ENCODE data around the gene ZNF277.
A peak's percentile ranks its signal among the peaks of the same experiment; 100 is the strongest.

ZNF277 gene

GRCh38 chr7:112257073-112257472, 50.6 kb downstream of the ZNF277 start:
- no peak for DNase-seq

- DNase-seq = no peak
These were observed 54.4 kb downstream of the ZNF277 start for GRCh38 chr7:112260911-112261310.

- DNase-seq = no peak
These were observed 55.5 kb downstream of the ZNF277 start for GRCh38 chr7:112262036-112262435.

GRCh38 chr7:112262855-112263487, 56.5 kb downstream of the ZNF277 start:
- no peak for DNase-seq

- DNase-seq = no peak
These were observed 57.0 kb downstream of the ZNF277 start for GRCh38 chr7:112263519-112263918.

- no peak for DNase-seq
These were observed 59.6 kb downstream of the ZNF277 start for GRCh38 chr7:112266141-112266540.

- DNase-seq = no peak
These were observed 60.2 kb downstream of the ZNF277 start for GRCh38 chr7:112266595-112267270.

- DNase-seq = no peak
These were observed 61.6 kb downstream of the ZNF277 start for GRCh38 chr7:112267944-112268691.

- no peak for DNase-seq
These were observed 64.7 kb downstream of the ZNF277 start for GRCh38 chr7:112271162-112271561.

GRCh38 chr7:112272921-112273561, 66.5 kb downstream of the ZNF277 start:
- no peak for DNase-seq

- no peak for DNase-seq
These were observed 72.5 kb downstream of the ZNF277 start for GRCh38 chr7:112279042-112279441.

GRCh38 chr7:112280267-112280666, 73.8 kb downstream of the ZNF277 start:
- no peak for DNase-seq

GRCh38 chr7:112282476-112283188, 76.1 kb downstream of the ZNF277 start:
- DNase-seq = no peak

GRCh38 chr7:112283382-112283910, 77.0 kb downstream of the ZNF277 start:
- no peak for DNase-seq

GRCh38 chr7:112286250-112287086, 80.0 kb downstream of the ZNF277 start:
- DNase-seq = peak; percentile 91

GRCh38 chr7:112288301-112288700, 81.8 kb downstream of the ZNF277 start:
- DNase-seq = no peak

- no peak for DNase-seq
These were observed 83.6 kb downstream of the ZNF277 start for GRCh38 chr7:112290065-112290464.

- no peak for DNase-seq
These were observed 85.7 kb downstream of the ZNF277 start for GRCh38 chr7:112292162-112292561.

GRCh38 chr7:112293416-112293815, 86.9 kb downstream of the ZNF277 start:
- no peak for DNase-seq

GRCh38 chr7:112296432-112296831, 89.9 kb downstream of the ZNF277 start:
- DNase-seq = no peak

GRCh38 chr7:112297681-112298080, 91.2 kb downstream of the ZNF277 start:
- DNase-seq = no peak
